Measurements from ENCODE around the gene CLECL1. TPM values are rescaled to one million over a fixed set of nuclear protein-coding genes. Genes with fewer than 3 reads are reported as not detected.
"Not testable (repeated sequence)": the region's sequence is repeated elsewhere in the genome, so short reads cannot be mapped to it uniquely, and the experiment has no call there.

The CLECL1 gene
- polyA plus RNA-seq, 1 donor = 0.32 TPM

- DNase-seq (ENCODE audit: low read depth) = no peak
Observed at GRCh38 chr12:9721394-9722092, 11.4 kb downstream of the CLECL1 start.

- no peak for DNase-seq (ENCODE audit: low read depth)
Observed at GRCh38 chr12:9719790-9720189, 13.1 kb downstream of the CLECL1 start.

GRCh38 chr12:9718968-9719367 is 13.9 kb downstream of the CLECL1 start:
- DNase-seq (ENCODE audit: low read depth) = no peak

DNA sequence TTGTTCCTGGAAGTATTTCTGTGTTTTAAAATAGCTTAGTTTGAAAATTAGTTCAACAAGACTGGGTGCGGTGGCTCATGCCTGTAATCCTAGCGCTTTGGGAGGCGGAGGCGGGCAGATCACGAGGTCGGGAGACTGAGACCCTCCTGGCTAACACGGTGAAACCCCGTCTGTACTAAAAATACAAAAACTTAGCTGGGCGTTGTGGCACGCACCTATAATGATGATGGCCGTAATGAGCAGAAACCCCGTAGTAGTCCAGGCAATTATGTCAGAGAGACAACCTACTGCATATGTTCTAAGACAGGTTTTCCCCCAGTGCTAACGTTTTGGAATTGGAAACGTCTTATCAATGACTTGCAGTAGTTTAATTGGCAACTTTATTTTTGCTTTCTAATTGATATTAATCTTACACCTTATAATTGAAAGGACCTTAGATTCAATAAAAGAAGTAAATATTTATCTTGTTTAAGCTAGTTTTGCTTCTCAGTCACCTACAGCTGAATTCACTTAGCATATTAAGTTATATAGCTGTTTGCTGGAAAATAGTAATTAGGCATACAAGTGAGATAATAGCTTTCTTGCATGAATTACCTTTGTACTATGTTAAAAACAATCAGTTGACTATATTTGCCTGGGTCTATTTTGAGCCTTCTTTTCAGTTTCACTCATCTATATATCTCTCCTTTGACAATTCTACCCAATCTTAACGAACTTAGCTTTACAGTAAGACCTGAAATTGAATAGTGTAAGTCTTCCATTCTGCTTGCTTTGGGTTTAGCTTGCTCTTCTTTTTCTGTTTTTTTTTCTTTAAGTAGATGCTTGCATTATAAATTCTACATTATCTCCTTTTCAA is 15.6 kb downstream of the CLECL1 start:
- DNase-seq (ENCODE audit: low read depth) = no peak

DNA sequence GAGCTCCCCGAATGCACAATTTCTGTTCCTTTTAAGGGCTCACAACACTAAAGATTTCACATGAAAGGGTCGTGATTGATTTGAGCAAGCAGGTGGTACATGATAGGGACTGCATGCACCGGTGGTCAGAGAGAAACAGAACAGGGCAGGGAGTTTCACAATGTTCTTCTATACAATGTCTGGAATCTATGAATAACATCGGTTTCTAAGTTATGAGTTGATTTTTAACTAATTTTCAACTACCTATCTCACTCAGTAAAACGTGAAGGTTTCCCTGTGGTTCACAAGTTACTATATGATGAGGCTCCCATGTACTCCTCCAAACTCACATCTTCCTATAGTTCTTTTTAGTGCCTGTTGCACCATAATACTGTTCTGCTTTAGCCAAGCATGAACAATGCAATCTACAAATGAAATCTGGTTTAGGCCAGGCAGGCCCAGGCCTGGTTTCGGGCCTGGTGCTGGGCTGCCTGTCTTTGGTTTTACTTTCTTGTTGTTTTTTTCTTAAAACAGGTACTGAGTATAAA is 19.8 kb downstream of the CLECL1 start:
- not testable (repeated sequence) for DNase-seq (ENCODE audit: low read depth)

DNA sequence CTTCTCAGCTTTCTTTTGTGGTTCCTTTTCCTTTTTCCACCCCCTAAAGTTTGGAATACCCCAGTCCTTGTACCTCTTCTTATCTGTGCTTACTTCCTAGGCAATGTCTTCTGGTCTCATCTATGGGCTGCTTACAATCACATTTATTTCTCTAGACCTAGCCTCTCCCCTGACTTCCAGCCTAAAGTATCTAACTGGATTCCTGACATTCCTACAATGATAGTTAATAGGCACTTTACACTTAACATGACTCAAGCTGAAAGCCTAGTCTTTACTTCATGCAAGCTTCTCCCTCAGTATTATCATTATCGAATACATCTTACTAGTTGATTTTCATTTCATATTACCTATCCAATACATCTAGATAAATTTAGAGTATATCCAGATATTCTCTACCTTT is 21.2 kb downstream of the CLECL1 start:
- DNase-seq (ENCODE audit: low read depth) = no peak

DNA sequence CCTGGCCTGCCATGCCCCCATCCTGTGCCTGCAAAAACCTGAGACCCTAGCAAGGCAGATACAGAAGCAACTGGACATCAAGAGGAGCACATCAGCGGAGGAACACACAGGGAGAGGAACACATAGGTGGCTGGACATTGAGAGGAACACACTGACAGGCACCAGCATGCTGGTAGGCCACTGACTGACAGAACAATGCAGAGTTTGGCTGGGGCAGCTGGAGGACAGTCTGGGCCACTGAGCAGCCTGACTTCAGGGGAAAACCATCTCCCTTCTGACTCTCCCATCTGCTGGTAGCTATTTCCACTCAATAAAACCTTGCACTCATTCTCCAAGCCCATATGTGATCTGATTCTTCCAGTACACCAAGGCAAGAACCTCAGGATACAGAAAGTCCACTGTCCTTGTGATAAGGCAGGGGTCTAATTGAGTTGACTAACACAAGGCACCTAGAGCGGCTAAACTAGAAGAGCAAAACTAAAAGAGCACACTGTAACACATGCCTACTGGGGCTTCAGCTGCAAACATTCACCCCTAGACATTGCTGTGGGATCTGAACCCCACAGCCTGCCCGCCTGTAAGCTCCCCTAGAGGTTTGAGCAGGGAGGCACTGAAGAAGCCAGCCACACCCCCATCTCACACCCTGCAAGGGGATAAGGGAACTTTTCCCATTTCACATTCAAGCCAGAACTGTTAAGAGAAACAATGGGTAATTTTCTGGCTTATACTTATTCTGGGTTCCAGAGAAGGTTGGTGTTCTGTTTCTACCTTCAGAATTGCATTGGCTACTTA is 22.1 kb downstream of the CLECL1 start:
- no peak for DNase-seq (ENCODE audit: low read depth)

- no peak for DNase-seq (ENCODE audit: low read depth)
Observed at GRCh38 chr12:9708853-9709252, 24.0 kb downstream of the CLECL1 start.

DNA sequence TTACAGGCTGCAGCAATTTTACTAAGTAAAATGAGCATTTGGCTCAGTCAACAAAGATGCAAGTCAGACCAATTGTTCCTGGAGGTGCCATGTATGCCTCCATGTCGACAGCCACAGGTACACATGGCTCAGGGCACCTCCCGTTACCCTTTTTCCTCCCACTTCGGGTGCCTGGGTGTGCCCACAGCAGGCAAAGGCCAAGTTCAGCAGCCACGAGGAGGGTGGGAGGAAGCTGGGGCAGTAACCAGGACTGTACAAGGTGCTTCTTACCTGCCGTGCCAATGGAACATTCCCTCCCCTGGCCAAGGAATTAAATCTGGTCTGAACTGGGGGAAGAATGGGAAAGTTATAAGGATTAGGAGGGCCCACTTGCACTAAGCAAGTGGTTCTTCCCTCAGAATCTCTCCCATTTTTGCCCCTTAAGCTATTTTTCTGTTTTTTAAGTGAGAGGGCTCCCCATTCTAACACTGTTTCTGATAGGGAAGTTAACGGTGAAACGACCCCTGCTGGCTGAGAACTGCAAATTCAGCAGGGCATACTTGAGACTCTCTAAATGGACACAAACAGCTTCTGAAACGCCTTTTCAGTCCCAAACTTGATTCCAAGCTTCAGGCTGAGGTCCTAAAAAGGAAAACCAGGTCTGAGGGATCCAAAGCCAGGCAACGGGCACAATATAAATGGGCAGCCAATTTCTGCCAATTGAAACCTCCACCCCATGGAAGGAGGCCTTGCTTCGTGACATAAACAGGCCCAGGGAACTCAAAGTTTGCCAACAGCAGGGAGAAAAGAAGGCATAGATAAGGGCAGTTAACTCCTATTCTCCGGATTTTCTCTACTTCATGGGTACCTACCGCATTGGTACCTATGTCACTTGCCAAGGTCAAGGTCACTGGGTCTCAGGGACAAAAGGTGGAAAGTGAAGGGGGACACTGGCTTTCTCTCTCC is 24.8 kb downstream of the CLECL1 start:
- DNase-seq (ENCODE audit: low read depth) = no peak

- no peak for DNase-seq (ENCODE audit: low read depth)
Observed at GRCh38 chr12:9707356-9707755, 25.5 kb downstream of the CLECL1 start.

- DNase-seq (ENCODE audit: low read depth) = no peak
Observed at GRCh38 chr12:9706086-9706685, 26.7 kb downstream of the CLECL1 start.

DNA sequence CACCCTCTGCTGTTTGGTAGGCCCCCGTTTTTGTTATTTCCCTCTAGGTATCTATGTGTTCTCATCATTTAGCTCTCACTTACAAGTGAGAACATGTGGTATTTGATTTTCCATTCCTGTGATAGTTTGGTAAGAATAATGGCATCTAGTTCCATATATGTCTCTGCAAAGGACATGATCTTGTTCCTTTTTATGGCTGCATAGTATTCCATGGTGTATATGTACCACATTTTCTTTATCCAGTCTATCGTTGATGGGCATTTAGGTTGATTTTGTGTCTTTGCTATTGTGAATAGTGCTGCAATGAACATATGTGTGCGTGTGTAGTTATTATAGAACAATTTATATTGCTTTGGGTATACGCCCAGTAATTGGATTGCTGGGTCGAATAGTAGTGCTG is 28.3 kb downstream of the CLECL1 start:
- not testable (repeated sequence) for DNase-seq (ENCODE audit: low read depth)

- DNase-seq (ENCODE audit: low read depth) = no peak
Observed at GRCh38 chr12:9702255-9702654, 30.6 kb downstream of the CLECL1 start.

GRCh38 chr12:9701380-9702154 is 31.3 kb downstream of the CLECL1 start:
- no peak for DNase-seq (ENCODE audit: low read depth)

- no peak for DNase-seq (ENCODE audit: low read depth)
Observed at GRCh38 chr12:9700606-9700956, 32.3 kb downstream of the CLECL1 start.

DNA sequence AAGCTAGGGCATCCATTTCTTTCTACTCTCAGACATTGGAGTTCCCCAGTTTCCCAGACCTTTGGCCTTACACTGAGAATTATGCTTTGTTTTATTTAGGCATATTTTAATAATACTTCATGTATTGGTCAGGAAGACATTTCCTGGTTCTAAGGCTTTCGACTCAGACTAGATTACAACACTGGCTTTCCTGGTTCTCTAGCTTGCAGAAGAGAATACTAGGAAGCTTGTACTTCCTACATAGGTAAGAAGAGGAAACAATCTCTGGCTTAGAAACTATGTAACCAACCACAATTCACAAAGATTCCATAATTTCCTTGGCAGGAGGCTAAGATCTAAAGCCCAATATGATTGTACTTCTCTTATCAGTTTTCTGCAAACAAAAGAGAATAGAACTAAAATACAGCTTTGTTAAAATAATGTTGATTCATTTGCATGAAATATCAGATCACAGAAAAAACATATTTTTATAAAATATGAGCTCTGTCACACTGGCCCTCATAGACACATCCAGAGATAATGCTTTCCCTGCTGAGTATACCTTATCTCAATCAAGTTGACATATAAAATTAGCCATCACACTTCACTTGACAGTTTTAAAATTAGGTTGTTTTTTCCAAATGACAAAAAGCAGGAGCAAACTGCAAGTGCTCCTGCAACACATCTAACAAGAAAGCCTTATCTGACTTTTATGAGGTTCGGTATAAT is 32.8 kb downstream of the CLECL1 start:
- DNase-seq (ENCODE audit: low read depth) = no peak

- DNase-seq (ENCODE audit: low read depth) = no peak
Observed at GRCh38 chr12:9699269-9699897, 33.5 kb downstream of the CLECL1 start.

GRCh38 chr12:9698681-9699080 is 34.2 kb downstream of the CLECL1 start:
- DNase-seq (ENCODE audit: low read depth) = no peak

GRCh38 chr12:9697619-9698018 is 35.3 kb downstream of the CLECL1 start:
- DNase-seq (ENCODE audit: low read depth) = no peak

Measured in forelimb muscle (tissue), 1 donor.